COLO668 (cell line): ENCODE data around the gene IL11RA.
A peak's percentile ranks its signal among the peaks of the same experiment; 100 is the strongest.
"Not testable (repeated sequence)": the region's sequence is repeated elsewhere in the genome, so short reads cannot be mapped to it uniquely, and the experiment has no call there.

Experiments used
- DNase-seq: peaks from one replicate; lab custom pipeline; 2025; ENCODE audit not compliant: unreplicated experiment; lab: John Stamatoyannopoulos, UW

The IL11RA gene

GRCh38 chr9:34628656-34629490 lies 23.1 kb upstream of the IL11RA start, which contains the start of gene ARID3C:
TSS of gene ARID3C (minus strand) at chr9:34629066. CDS start at chr9:34628014, 1,052 bp downstream.
- peak; percentile 70 for DNase-seq

GRCh38 chr9:34629491-34629808 lies 22.5 kb upstream of the IL11RA start:
- DNase-seq: no peak

- DNase-seq: no peak
Measured at GRCh38 chr9:34630402-34631154, 21.4 kb upstream of the IL11RA start.

GRCh38 chr9:34633166-34633565 lies 18.8 kb upstream of the IL11RA start:
- no peak for DNase-seq

- DNase-seq: peak; percentile 49
Measured at GRCh38 chr9:34633851-34634550, 18.0 kb upstream of the IL11RA start.

- no peak for DNase-seq
Measured at GRCh38 chr9:34634551-34635248, 17.3 kb upstream of the IL11RA start.

- no peak for DNase-seq
Measured at GRCh38 chr9:34635556-34635955, 16.4 kb upstream of the IL11RA start.

- DNase-seq: peak; percentile 26
Measured at GRCh38 chr9:34636791-34637355, 15.1 kb upstream of the IL11RA start.

GRCh38 chr9:34637356-34638137 lies 14.4 kb upstream of the IL11RA start, which contains the start of gene SIGMAR1:
TSS of gene SIGMAR1 (minus strand) at chr9:34637787. CDS start at chr9:34637697, 90 bp downstream.
- DNase-seq: peak; percentile 96

- DNase-seq: no peak
Measured at GRCh38 chr9:34638138-34638445, 13.9 kb upstream of the IL11RA start.

GRCh38 chr9:34639322-34639721 lies 12.7 kb upstream of the IL11RA start:
- DNase-seq: not testable (repeated sequence)

- DNase-seq: no peak
Measured at GRCh38 chr9:34642679-34643078, 9.3 kb upstream of the IL11RA start.

GRCh38 chr9:34644766-34645314 lies 7.1 kb upstream of the IL11RA start:
- no peak for DNase-seq

GRCh38 chr9:34646211-34647083 lies 5.5 kb upstream of the IL11RA start, which contains the start of gene GALT:
TSS of gene GALT (plus strand) at chr9:34646675. CDS start at chr9:34646705, 30 bp downstream.
- peak; percentile 95 for DNase-seq

- no peak for DNase-seq
Measured at GRCh38 chr9:34647084-34647403, 4.9 kb upstream of the IL11RA start.

- DNase-seq: no peak
Measured at GRCh38 chr9:34647651-34648050, 4.3 kb upstream of the IL11RA start.

- DNase-seq: no peak
Measured at GRCh38 chr9:34648673-34649072, 3.3 kb upstream of the IL11RA start.

GRCh38 chr9:34650816-34651215 lies 1.2 kb upstream of the IL11RA start:
- no peak for DNase-seq

GRCh38 chr9:34651321-34651720 lies 664 bp upstream of the IL11RA start:
- no peak for DNase-seq
